Measurements from ENCODE around the gene EYS.

The EYS gene

DNA sequence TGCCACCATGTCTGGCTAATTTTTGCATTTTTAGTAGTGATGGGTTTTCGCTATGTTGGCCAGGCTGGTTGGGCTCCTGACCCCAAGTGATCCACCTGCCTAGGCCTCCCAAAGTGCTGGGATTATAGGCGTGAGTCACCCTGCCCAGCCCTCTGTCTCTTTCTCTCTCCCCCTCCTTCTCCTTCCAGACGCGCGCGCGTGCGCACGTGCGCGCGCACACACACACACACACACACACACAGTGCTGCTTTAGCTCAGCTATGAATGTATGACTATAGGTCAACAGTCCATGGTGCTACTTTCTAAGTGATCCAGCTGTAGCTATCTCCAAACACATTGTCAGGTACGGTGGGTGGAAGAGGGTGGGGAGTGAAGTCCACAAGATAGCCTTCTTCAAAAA lies 1621.9 kb downstream of the EYS start:
- TF ChIP-seq, protein P1, sequence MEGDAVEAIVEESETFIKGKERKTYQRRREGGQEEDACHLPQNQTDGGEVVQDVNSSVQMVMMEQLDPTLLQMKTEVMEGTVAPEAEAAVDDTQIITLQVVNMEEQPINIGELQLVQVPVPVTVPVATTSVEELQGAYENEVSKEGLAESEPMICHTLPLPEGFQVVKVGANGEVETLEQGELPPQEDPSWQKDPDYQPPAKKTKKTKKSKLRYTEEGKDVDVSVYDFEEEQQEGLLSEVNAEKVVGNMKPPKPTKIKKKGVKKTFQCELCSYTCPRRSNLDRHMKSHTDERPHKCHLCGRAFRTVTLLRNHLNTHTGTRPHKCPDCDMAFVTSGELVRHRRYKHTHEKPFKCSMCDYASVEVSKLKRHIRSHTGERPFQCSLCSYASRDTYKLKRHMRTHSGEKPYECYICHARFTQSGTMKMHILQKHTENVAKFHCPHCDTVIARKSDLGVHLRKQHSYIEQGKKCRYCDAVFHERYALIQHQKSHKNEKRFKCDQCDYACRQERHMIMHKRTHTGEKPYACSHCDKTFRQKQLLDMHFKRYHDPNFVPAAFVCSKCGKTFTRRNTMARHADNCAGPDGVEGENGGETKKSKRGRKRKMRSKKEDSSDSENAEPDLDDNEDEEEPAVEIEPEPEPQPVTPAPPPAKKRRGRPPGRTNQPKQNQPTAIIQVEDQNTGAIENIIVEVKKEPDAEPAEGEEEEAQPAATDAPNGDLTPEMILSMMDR (IDR thresholded peaks at IDR 0.05): no peak
- Histone ChIP-seq H3K9me3 (ENCODE audit: control insufficient read depth, low read length) (no peaks in the 10 kb centered on the region), H3K79me2 (no peaks in the 10 kb centered on the region), H3K27ac (no peak overlapping the region), H3K4me2 (ENCODE audit: low read length) (no peak overlapping the region), H3K27me3 (ENCODE audit: control insufficient read depth, insufficient read depth, low read length) (no peaks in the 10 kb centered on the region), H3K4me1 (no peaks in the 10 kb centered on the region), H3K36me3 (ENCODE audit: control insufficient read depth, insufficient read depth, low read length) (no peaks in the 10 kb centered on the region), H3K9ac (no peak overlapping the region), H2AFZ (no peak overlapping the region), H3K4me3 (ENCODE audit: low read depth, low read length) (no peak overlapping the region)

DNA sequence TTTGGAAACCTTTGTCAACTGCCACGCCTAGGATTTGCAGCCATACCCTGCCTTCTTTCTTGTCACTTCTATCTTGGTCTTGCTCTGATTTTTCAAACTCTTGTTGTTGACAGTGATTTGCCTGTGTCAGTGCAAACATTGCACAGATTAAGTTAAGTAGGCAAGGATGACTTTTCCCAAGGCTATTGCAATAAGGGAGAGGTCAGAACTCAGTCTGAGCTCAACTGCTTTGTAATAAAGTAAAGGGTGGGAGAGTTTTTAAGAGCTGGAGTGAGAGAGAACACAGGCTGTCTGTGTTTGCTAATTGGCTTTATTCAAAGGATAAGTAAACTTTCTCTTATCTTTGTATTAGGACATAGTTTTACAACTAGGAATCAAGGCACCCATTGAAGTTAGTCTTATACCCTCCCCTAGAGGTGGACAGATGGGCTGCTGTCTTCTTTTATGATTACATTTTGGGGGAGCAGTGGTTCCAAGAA lies 1622.8 kb downstream of the EYS start:
- Histone ChIP-seq H3K36me3 (ENCODE audit: control insufficient read depth, insufficient read depth, low read length) (no peaks in the 10 kb centered on the region), H2AFZ (no peak overlapping the region), H3K27ac (no peak overlapping the region), H3K4me1 (no peaks in the 10 kb centered on the region), H3K79me2 (no peaks in the 10 kb centered on the region), H3K4me2 (ENCODE audit: low read length) (no peak overlapping the region), H3K9ac (no peak overlapping the region), H3K4me3 (ENCODE audit: low read depth, low read length) (no peak overlapping the region), H3K27me3 (ENCODE audit: control insufficient read depth, insufficient read depth, low read length) (no peaks in the 10 kb centered on the region), H3K9me3 (ENCODE audit: control insufficient read depth, low read length) (no peaks in the 10 kb centered on the region)
- TF ChIP-seq, protein P1 (IDR thresholded peaks at IDR 0.05): no peak

DNA sequence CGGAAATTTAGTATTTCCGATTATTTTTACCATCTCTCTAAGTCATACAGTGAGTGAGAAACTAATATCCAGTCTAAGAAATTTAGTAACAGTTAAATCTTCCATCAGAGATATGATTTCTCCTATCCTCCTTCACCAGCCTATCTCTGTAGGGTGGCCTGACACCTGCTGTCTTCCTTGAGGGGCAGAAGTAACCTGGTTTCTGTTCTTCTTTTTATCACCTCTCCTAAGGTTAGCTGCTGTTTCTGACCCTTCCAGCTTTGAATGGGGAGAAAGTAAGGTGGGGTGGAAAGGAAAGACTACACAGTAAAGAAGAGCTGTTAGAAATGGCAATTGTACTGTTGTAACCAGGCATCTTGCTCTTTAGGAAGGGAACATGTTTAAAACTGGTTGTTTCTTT lies 1623.8 kb downstream of the EYS start:
- H3K79me2 ChIP-seq: no peaks in the 10 kb centered on the region
- H3K4me1 ChIP-seq: no peaks in the 10 kb centered on the region
- no peak overlapping the region for H3K4me2 ChIP-seq (ENCODE audit: low read length)
- no peak overlapping the region for H3K27ac ChIP-seq
- no peaks in the 10 kb centered on the region for H3K9me3 ChIP-seq (ENCODE audit: control insufficient read depth, low read length)
- H2AFZ ChIP-seq: no peak overlapping the region
- H3K4me3 ChIP-seq (ENCODE audit: low read depth, low read length): no peak overlapping the region
- H3K27me3 ChIP-seq (ENCODE audit: control insufficient read depth, insufficient read depth, low read length): no peaks in the 10 kb centered on the region
- H3K9ac ChIP-seq: no peak overlapping the region
- TF ChIP-seq, protein P1 (IDR thresholded peaks at IDR 0.05): no peak
- H3K36me3 ChIP-seq (ENCODE audit: control insufficient read depth, insufficient read depth, low read length): no peaks in the 10 kb centered on the region

DNA sequence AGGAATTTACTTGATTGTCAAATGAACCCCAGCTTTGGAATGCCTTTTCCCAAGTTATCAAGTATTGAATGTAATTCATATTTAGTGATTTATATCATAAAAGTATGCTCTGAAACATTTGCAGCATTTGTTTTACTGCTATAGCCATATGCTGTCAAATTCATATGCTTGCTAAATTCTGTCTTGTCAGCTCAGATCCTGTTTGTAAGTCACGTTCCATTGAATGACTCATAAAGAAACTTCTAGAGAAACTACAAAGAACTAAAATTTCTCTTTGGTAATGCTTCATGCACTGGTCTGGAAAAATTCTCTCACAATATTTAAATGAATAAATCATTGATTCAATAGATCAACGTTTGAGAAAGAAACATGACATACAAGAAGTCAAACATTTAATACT lies 1625.6 kb downstream of the EYS start:
- H3K27ac ChIP-seq: no peak overlapping the region
- H3K9me3 ChIP-seq (ENCODE audit: control insufficient read depth, low read length): no peaks in the 10 kb centered on the region
- no peak overlapping the region for H3K9ac ChIP-seq

DNA sequence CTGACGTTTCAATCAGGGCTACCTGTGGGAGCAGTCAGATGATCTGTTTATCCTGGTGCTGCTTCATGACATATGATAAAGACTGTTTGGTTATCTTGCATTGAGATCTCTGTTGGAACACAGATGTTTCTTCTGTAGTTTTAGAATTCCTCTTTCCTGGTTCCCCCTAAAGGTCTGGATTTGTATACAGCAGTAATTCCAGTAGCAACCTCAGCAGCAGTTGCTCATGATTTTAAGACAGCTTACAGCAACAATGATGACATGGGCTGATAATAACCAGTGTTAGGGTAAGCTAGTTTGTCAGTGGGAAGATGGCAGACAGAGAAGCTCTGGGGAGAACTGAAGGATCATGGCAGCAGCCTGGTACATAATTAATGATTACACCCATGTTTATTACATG lies 1632.0 kb downstream of the EYS start:
- Histone ChIP-seq H3K9me3 (ENCODE audit: control insufficient read depth, low read length) (no peaks in the 10 kb centered on the region), H3K4me2 (ENCODE audit: low read length) (no peak overlapping the region), H3K36me3 (ENCODE audit: control insufficient read depth, insufficient read depth, low read length) (no peaks in the 10 kb centered on the region), H3K79me2 (no peaks in the 10 kb centered on the region), H3K27ac (no peak overlapping the region), H3K4me1 (no peaks in the 10 kb centered on the region), H3K27me3 (ENCODE audit: control insufficient read depth, insufficient read depth, low read length) (no peaks in the 10 kb centered on the region), H2AFZ (no peak overlapping the region), H3K4me3 (ENCODE audit: low read depth, low read length) (no peak overlapping the region), H3K9ac (no peak overlapping the region)
- TF ChIP-seq, protein P1 (IDR thresholded peaks at IDR 0.05): no peak

More for the DNA sequence above, 1625.6 kb downstream of the EYS start:
- no peak overlapping the region for H3K4me3 ChIP-seq (ENCODE audit: low read depth, low read length)
- no peaks in the 10 kb centered on the region for H3K36me3 ChIP-seq (ENCODE audit: control insufficient read depth, insufficient read depth, low read length)
- H3K79me2 ChIP-seq: no peaks in the 10 kb centered on the region
- TF ChIP-seq, protein P1 (IDR thresholded peaks at IDR 0.05): no peak
- no peaks in the 10 kb centered on the region for H3K27me3 ChIP-seq (ENCODE audit: control insufficient read depth, insufficient read depth, low read length)
- H2AFZ ChIP-seq: no peak overlapping the region
- H3K4me1 ChIP-seq: no peaks in the 10 kb centered on the region
- H3K4me2 ChIP-seq (ENCODE audit: low read length): no peak overlapping the region

Data from parathyroid adenoma (tissue), 2 donors.